ENCODE data around the gene RNF13. TPM values are rescaled to one million over a fixed set of nuclear protein-coding genes. Genes with fewer than 3 reads are reported as not detected.

Gene RNF13
- total RNA-seq, 1 experiment from 2014 or later: 161 TPM

DNA sequence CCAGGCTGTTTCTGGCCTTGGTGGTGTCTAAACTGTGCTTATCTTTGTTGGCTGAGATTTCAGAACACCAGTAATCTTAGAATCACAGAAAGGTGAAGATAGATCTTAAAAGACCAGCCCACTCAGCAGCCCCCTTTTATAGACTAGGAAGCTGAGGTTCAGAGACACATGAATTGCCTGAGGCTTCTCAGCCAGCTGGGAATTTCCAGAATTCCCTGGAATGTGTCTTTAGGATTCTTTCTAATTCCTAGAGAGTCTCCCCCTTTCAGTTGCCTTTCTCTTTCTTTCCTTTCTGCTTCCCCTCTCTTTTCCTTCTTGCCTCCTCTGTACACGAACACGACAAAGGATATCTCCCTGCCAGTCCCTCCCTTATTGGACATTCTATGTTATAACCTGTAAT lies 40.2 kb upstream of the RNF13 start:
- Histone ChIP-seq H3K27ac (ENCODE audit: low read length) (no peak overlapping the region), H3K4me3 (ENCODE audit: low read length) (no peak overlapping the region), H3K27me3 (ENCODE audit: low read length) (no peaks in the 10 kb centered on the region), H3K79me2 (ENCODE audit: low read length) (no peaks in the 10 kb centered on the region), H4K20me1 (ENCODE audit: insufficient read depth, low read depth, low read length) (no peaks in the 10 kb centered on the region), H3K36me3 (ENCODE audit: insufficient read depth, low read length) (no peaks in the 10 kb centered on the region), H3K4me2 (ENCODE audit: low read depth, low read length, poor library complexity, severe bottlenecking) (no peak overlapping the region), H2AFZ (ENCODE audit: low read length) (no peak overlapping the region), H3K9me3 (ENCODE audit: low read length) (no peaks in the 10 kb centered on the region), H3K9me2 (replicated peaks; ENCODE audit: insufficient read depth, low read length) (no peaks in the 10 kb centered on the region), H3K9ac (ENCODE audit: low read length) (no peak overlapping the region), H3K4me1 (ENCODE audit: low read length) (no peaks in the 10 kb centered on the region)
- no peak for DNase-seq

DNA sequence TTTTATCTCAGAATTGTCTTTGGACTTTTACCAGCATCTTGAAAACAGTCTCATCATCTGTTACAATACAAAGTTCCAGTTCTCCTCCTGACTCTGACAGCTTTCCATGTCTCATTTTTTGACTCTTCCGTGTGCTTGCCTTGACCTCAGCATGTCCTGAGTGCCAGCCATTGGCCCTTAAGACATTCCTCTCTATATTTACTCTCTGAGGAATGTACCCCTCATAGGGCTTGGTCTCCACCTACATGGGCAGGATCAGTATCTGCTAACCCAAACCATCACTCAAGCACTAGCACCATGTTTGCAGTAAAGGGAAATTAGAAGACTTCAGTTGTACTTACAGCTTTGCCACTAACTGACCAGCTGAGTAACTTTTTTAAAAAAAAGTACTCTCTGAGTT lies 36.8 kb upstream of the RNF13 start:
- Histone ChIP-seq H3K27me3 (ENCODE audit: low read length) (no peaks in the 10 kb centered on the region), H3K4me1 (ENCODE audit: low read length) (peaks cover 13% of the 10 kb centered on the region), H3K4me3 (ENCODE audit: low read length) (no peak overlapping the region), H3K27ac (ENCODE audit: low read length) (no peak overlapping the region), H3K79me2 (ENCODE audit: low read length) (no peaks in the 10 kb centered on the region), H3K4me2 (ENCODE audit: low read depth, low read length, poor library complexity, severe bottlenecking) (no peak overlapping the region), H4K20me1 (ENCODE audit: insufficient read depth, low read depth, low read length) (no peaks in the 10 kb centered on the region), H3K9me3 (ENCODE audit: low read length) (no peaks in the 10 kb centered on the region), H3K9ac (ENCODE audit: low read length) (no peak overlapping the region), H3K36me3 (ENCODE audit: insufficient read depth, low read length) (no peaks in the 10 kb centered on the region), H3K9me2 (replicated peaks; ENCODE audit: insufficient read depth, low read length) (no peaks in the 10 kb centered on the region), H2AFZ (ENCODE audit: low read length) (no peak overlapping the region)
- no peak for DNase-seq

DNA sequence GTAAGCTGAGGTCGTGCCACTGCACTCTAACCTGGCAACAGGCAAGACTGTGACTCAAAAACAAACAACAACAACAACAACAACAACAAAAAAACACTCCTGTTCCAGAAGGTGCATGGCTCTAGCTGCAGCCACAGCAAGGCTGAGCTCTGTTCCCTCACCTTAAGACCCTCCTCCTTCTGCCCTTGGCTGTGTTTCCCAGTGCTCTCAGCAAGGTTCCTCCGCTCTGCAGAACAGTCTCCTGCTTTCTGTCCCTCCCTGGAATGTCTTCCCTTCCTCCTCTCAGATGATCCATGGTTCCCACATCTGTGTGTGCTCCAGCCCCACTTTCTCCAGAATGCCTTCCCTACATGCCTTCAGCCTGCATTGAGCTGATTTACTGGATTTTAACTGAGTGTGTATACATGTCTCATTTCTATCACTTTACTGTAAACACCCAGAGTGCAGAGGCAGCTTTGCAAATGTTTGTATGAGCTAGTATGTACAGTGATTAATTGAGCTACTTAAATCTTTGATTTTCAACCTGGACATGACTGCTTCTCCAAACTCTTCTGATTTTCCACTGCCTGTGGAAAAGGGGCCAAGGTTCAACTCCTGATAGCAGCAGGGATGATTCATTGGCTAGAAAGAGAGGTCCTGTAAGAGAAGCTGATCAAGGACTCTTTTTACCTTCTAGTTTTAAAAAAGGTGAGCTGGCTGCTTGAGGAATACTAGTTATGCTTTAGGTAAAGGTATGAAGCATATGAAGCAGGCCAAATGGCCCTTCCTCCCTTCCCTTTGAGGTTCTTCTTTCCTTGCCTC lies 35.4 kb upstream of the RNF13 start:
- H2AFZ ChIP-seq (ENCODE audit: low read length): no peak overlapping the region
- H3K4me2 ChIP-seq (ENCODE audit: low read depth, low read length, poor library complexity, severe bottlenecking): no peak overlapping the region

DNA sequence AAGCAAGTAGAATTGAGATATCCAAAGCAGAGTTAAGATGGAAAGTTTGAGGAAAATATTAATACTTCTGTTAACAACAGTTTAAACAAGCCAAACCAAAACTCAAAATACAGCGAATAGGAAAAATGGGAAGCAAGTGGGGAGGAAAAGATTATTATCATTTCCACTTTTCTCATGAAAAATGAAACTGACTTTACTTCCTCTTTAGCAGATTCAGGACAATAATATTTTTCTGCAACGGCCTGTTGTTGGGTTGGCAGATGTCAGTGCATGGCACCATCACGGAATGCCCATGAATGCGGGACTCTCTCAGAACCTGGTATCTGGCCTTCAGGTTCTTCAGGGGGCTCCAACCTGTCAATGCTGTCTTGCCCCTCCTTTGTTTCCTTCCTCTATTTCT lies 31.8 kb upstream of the RNF13 start:
- peak overlapping the region; percentile 27 for H3K4me3 ChIP-seq (ENCODE audit: low read length)
- no peaks in the 10 kb centered on the region for H3K36me3 ChIP-seq (ENCODE audit: insufficient read depth, low read length)
- H3K79me2 ChIP-seq (ENCODE audit: low read length): no peaks in the 10 kb centered on the region
- H3K9me2 ChIP-seq (replicated peaks; ENCODE audit: insufficient read depth, low read length): no peaks in the 10 kb centered on the region
- H3K27me3 ChIP-seq (ENCODE audit: low read length): no peaks in the 10 kb centered on the region
- H3K4me1 ChIP-seq (ENCODE audit: low read length): peaks cover 20% of the 10 kb centered on the region
- H4K20me1 ChIP-seq (ENCODE audit: insufficient read depth, low read depth, low read length): no peaks in the 10 kb centered on the region
- peak; percentile 80 for DNase-seq
- peak overlapping the region; percentile 59 for H3K4me2 ChIP-seq (ENCODE audit: low read depth, low read length, poor library complexity, severe bottlenecking)
- no peaks in the 10 kb centered on the region for H3K9me3 ChIP-seq (ENCODE audit: low read length)
- H2AFZ ChIP-seq (ENCODE audit: low read length): peak overlapping the region; percentile 99
- peak overlapping the region; percentile 5; the same call in 1 of the 2 replicates for H3K9ac ChIP-seq (ENCODE audit: low read length)
- peak overlapping the region; percentile 43; the same call in 1 of the 2 replicates for H3K27ac ChIP-seq (ENCODE audit: low read length)

More for the DNA sequence above, 35.4 kb upstream of the RNF13 start:
- H3K27me3 ChIP-seq (ENCODE audit: low read length): no peaks in the 10 kb centered on the region
- no peak for DNase-seq
- no peak overlapping the region for H3K9ac ChIP-seq (ENCODE audit: low read length)
- no peak overlapping the region for H3K27ac ChIP-seq (ENCODE audit: low read length)
- no peaks in the 10 kb centered on the region for H3K9me3 ChIP-seq (ENCODE audit: low read length)
- H3K4me1 ChIP-seq (ENCODE audit: low read length): peaks cover 20% of the 10 kb centered on the region
- H4K20me1 ChIP-seq (ENCODE audit: insufficient read depth, low read depth, low read length): no peaks in the 10 kb centered on the region
- H3K4me3 ChIP-seq (ENCODE audit: low read length): no peak overlapping the region
- no peaks in the 10 kb centered on the region for H3K79me2 ChIP-seq (ENCODE audit: low read length)
- no peaks in the 10 kb centered on the region for H3K9me2 ChIP-seq (replicated peaks; ENCODE audit: insufficient read depth, low read length)
- H3K36me3 ChIP-seq (ENCODE audit: insufficient read depth, low read length): no peaks in the 10 kb centered on the region

DNA sequence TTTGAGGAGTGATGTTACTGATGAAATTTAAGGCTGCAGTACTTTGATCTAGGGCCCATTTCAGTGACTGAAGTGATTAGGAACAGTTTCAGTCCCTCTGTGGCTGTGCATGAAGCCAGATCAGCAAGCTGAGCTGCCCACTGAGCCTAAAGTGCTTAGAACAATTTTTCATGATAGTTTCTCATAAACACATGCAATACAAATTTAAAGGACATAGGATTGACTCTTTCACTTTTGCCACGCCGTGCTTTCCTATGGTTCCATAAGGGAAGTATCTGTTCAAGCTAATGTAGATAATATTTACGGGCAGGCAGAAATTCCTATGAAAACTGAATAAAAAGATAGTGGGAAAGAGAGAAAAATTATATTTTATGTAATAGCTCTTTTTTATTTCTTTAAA lies 31.3 kb upstream of the RNF13 start:
- no peak for DNase-seq
- Histone ChIP-seq H3K27ac (ENCODE audit: low read length) (peak overlapping the region; percentile 43; the same call in 1 of the 2 replicates), H4K20me1 (ENCODE audit: insufficient read depth, low read depth, low read length) (no peaks in the 10 kb centered on the region), H3K9me3 (ENCODE audit: low read length) (no peaks in the 10 kb centered on the region), H3K4me2 (ENCODE audit: low read depth, low read length, poor library complexity, severe bottlenecking) (peak overlapping the region; percentile 59), H3K4me3 (ENCODE audit: low read length) (peak overlapping the region; percentile 27; the same call in 1 of the 2 replicates), H3K9ac (ENCODE audit: low read length) (peak overlapping the region; percentile 5; the same call in 1 of the 2 replicates), H3K4me1 (ENCODE audit: low read length) (peaks cover 20% of the 10 kb centered on the region), H3K27me3 (ENCODE audit: low read length) (no peaks in the 10 kb centered on the region), H2AFZ (ENCODE audit: low read length) (peak overlapping the region; percentile 99), H3K9me2 (replicated peaks; ENCODE audit: insufficient read depth, low read length) (no peaks in the 10 kb centered on the region), H3K79me2 (ENCODE audit: low read length) (no peaks in the 10 kb centered on the region), H3K36me3 (ENCODE audit: insufficient read depth, low read length) (no peaks in the 10 kb centered on the region)

DNA sequence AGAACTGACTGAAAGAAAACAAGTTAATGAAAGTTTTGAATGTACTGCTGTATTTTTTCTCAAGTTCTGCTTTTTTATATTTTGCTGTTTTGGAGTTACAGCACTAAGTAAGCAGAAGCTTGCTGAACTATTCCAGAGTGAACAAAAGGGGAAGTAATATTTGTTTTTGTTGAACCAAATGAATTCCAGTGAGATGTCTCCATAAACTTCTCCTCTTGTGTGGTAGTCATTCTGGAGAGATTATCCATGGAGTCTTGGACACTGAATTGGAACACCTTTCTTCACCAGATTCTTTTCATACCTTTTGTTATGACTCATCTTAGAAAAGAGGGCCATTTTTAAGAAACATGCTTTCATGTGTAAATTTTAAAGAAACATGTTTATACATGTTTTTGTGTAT lies 29.4 kb upstream of the RNF13 start:
- Histone ChIP-seq H3K9ac (ENCODE audit: low read length) (no peak overlapping the region), H3K4me1 (ENCODE audit: low read length) (peaks cover 20% of the 10 kb centered on the region), H4K20me1 (ENCODE audit: insufficient read depth, low read depth, low read length) (no peaks in the 10 kb centered on the region), H3K4me2 (ENCODE audit: low read depth, low read length, poor library complexity, severe bottlenecking) (no peak overlapping the region), H3K27me3 (ENCODE audit: low read length) (no peaks in the 10 kb centered on the region), H3K27ac (ENCODE audit: low read length) (no peak overlapping the region), H3K36me3 (ENCODE audit: insufficient read depth, low read length) (no peaks in the 10 kb centered on the region), H3K79me2 (ENCODE audit: low read length) (no peaks in the 10 kb centered on the region), H3K4me3 (ENCODE audit: low read length) (no peak overlapping the region), H2AFZ (ENCODE audit: low read length) (no peak overlapping the region), H3K9me2 (replicated peaks; ENCODE audit: insufficient read depth, low read length) (no peaks in the 10 kb centered on the region), H3K9me3 (ENCODE audit: low read length) (no peaks in the 10 kb centered on the region)
- no peak for DNase-seq

DNA sequence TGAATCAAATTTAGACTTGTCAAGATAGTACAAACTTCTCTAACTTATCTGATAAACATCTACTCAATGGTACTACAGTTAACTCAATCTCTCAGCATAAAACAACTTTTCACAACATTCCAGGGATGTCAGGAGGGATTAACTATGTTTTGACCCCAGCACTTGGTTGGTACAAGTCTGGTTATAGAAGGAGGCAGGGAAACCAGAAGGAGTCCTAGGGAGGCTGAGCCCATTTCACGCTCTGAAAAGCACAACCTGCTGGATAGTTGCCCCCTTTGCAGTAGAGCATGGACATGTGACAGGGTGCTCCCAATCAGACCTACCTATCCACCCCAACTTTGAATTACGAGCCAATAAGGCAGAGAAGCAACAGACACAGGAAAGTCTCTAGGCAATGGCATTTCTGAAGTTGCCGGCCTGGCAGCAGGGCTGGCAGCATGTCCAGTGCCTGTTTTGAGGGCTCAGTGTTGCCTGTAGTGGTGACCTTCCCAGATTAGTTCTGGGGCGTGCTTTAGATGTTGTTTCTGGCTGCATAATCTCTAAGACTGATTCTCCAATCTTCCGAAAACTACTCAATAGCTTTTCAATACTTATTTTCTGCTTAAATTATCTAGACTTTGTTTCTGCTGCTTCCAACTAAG lies 28.8 kb upstream of the RNF13 start:
- H3K4me1 ChIP-seq (ENCODE audit: low read length): peaks cover 20% of the 10 kb centered on the region
- H4K20me1 ChIP-seq (ENCODE audit: insufficient read depth, low read depth, low read length): no peaks in the 10 kb centered on the region
- H2AFZ ChIP-seq (ENCODE audit: low read length): no peak overlapping the region
- H3K27me3 ChIP-seq (ENCODE audit: low read length): no peaks in the 10 kb centered on the region
- H3K27ac ChIP-seq (ENCODE audit: low read length): no peak overlapping the region
- no peaks in the 10 kb centered on the region for H3K9me3 ChIP-seq (ENCODE audit: low read length)
- no peak overlapping the region for H3K9ac ChIP-seq (ENCODE audit: low read length)
- no peaks in the 10 kb centered on the region for H3K36me3 ChIP-seq (ENCODE audit: insufficient read depth, low read length)
- no peak for DNase-seq
- H3K4me2 ChIP-seq (ENCODE audit: low read depth, low read length, poor library complexity, severe bottlenecking): no peak overlapping the region
- no peak overlapping the region for H3K4me3 ChIP-seq (ENCODE audit: low read length)
- H3K79me2 ChIP-seq (ENCODE audit: low read length): no peaks in the 10 kb centered on the region
- H3K9me2 ChIP-seq (replicated peaks; ENCODE audit: insufficient read depth, low read length): no peaks in the 10 kb centered on the region

DNA sequence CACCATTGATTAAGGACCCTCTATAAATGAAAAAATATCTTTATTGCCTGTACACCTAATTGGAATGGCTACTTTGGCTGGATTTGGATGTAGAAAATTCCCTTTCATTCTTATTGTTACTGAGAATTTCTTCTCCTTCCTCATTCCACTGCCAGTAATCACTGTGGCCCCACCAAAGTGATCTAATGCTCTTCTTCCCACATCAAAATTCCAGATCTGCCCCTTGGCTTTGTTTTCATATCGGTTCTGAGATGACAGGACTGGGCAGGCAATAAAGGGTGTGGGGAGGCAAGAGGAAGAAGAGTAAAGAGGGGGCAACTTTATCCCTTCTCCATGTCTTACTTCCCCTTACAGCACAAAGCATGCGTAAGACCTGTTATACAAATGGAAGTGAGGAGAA lies 22.7 kb upstream of the RNF13 start:
- Histone ChIP-seq H3K9ac (ENCODE audit: low read length) (no peak overlapping the region), H3K36me3 (ENCODE audit: insufficient read depth, low read length) (no peaks in the 10 kb centered on the region), H3K27ac (ENCODE audit: low read length) (no peak overlapping the region), H3K9me2 (replicated peaks; ENCODE audit: insufficient read depth, low read length) (no peaks in the 10 kb centered on the region), H3K4me1 (ENCODE audit: low read length) (no peaks in the 10 kb centered on the region), H2AFZ (ENCODE audit: low read length) (no peak overlapping the region), H3K27me3 (ENCODE audit: low read length) (no peaks in the 10 kb centered on the region), H3K9me3 (ENCODE audit: low read length) (no peaks in the 10 kb centered on the region), H3K79me2 (ENCODE audit: low read length) (no peaks in the 10 kb centered on the region), H3K4me3 (ENCODE audit: low read length) (no peak overlapping the region), H4K20me1 (ENCODE audit: insufficient read depth, low read depth, low read length) (no peaks in the 10 kb centered on the region), H3K4me2 (ENCODE audit: low read depth, low read length, poor library complexity, severe bottlenecking) (no peak overlapping the region)
- no peak for DNase-seq
